GM12878 (cell line): ENCODE results near the gene HSPA12B. TPM values are rescaled to one million over a fixed set of nuclear protein-coding genes. Genes with fewer than 3 reads are reported as not detected.

Experiments used
- ATAC-seq: fragments of 200-7000 bp; cut with Tn5 transposase; 3 replicates; pipeline ENCODE4 v1.9.1; 2020; ENCODE audit warnings: mild to moderate bottlenecking, moderate library complexity
- BruUV-seq: library from RNA; stranded (reverse); fragments of 400-500 nt; replicated peaks from 2 replicates; lab custom pipeline; 2021; lab: Mats Ljungman, UMichigan
- CTCF ChIA-PET: fragments of 300-600 bp; sonication (Branson Sonifier 250); formaldehyde crosslinking; extraction: SDS; loops from one replicate; lab custom pipeline; 2021; ENCODE audit warnings: inconsistent platforms; lab: Yijun Ruan, JAX
- POLR2A ChIA-PET: fragments of 350-600 bp; formaldehyde crosslinking; extraction: SDS; loops from one replicate; lab custom pipeline; 2021; ENCODE audit warnings: inconsistent platforms; lab: Charles Lee
- RAD21 ChIA-PET: fragments of 300-600 bp; sonication (Branson Sonifier 250); formaldehyde crosslinking; loops from one replicate; lab custom pipeline; 2023; ENCODE audit warnings: antibody characterized with exemption; ENCODE audit not compliant: unreplicated experiment; lab: Charles Lee
- SMC1A ChIA-PET: fragments of 300-600 bp; sonication (Branson Sonifier 250); formaldehyde crosslinking; loops from one replicate; lab custom pipeline; 2023; ENCODE audit not compliant: unreplicated experiment, uncharacterized antibody; lab: Charles Lee
- DNase-seq: peaks from one replicate; pipeline ENCODE4 v3.0.0-alpha.2; 2011; ENCODE audit warnings: low read depth, low spot score
- FAIRE-seq: peaks from 3 replicates; lab custom pipeline; 2011; peaks lifted over from hg19 to GRCh38; lab: Jason Lieb, UNC
- H2AFZ ChIP-seq: 2 replicates; pipeline ENCODE4 v1.6.0; 2011; ENCODE audit warnings: low read depth, low read length, control low read depth; ENCODE audit not compliant: control insufficient read depth
- H3K27ac ChIP-seq: 2 replicates; pipeline ENCODE4 v1.5.1; 2011; ENCODE audit warnings: control low read depth; ENCODE audit not compliant: control insufficient read depth, insufficient read depth
- H3K27me3 ChIP-seq, 2 experiments: replicated peaks in 1 of 2; 2 replicates each; pipeline versions ENCODE4 v1.6.0 to v1.6.1; 2011; ENCODE audit warnings: low read length in 1 of 2; ENCODE audit not compliant: control insufficient read depth in 2 of 2, insufficient read depth in 2 of 2
- H3K36me3 ChIP-seq, 2 experiments: 2 replicates each; pipeline ENCODE4 v1.5.1; 2011; ENCODE audit warnings: low read length in 1 of 2; ENCODE audit not compliant: control insufficient read depth in 2 of 2, insufficient read depth in 2 of 2
- H3K4me1 ChIP-seq: 2 replicates; pipeline ENCODE4 v1.6.1; 2011; ENCODE audit warnings: mild to moderate bottlenecking, low read length, moderate library complexity, mixed read lengths; ENCODE audit not compliant: control insufficient read depth, insufficient read depth
- H3K4me2 ChIP-seq: 2 replicates; pipeline ENCODE4 v1.6.0; 2011; ENCODE audit warnings: control low read depth; ENCODE audit not compliant: control insufficient read depth, insufficient read depth
- H3K4me3 ChIP-seq: fragments of 200-600 bp; sonication (generic); 2 replicates; pipeline ENCODE4 v1.5.1; 2016
- H3K79me2 ChIP-seq: 2 replicates; pipeline ENCODE4 v1.6.0; 2011; ENCODE audit warnings: low read length; ENCODE audit not compliant: control insufficient read depth, insufficient read depth
- H3K9ac ChIP-seq: 2 replicates; pipeline ENCODE4 v1.8.0; 2011; ENCODE audit warnings: low read length, control low read depth, mixed read lengths; ENCODE audit not compliant: control insufficient read depth, insufficient read depth
- H3K9me3 ChIP-seq: replicated peaks from 3 replicates; pipeline ENCODE4 v1.5.1; 2011; ENCODE audit warnings: mild to moderate bottlenecking, low read length; ENCODE audit not compliant: control insufficient read depth, insufficient read depth
- H4K20me1 ChIP-seq: 2 replicates; pipeline ENCODE4 v1.6.0; 2011; ENCODE audit not compliant: control insufficient read depth, insufficient read depth
- CHD2 ChIP-seq: IDR thresholded peaks from 2 replicates; pipeline ENCODE4 v1.6.1; 2011; ENCODE audit warnings: low read depth, low read length, improper control_type of control experiment, borderline replicate concordance
- ESRRA ChIP-seq: IDR thresholded peaks from 2 replicates; pipeline ENCODE4 v1.6.1; 2012; ENCODE audit warnings: mild to moderate bottlenecking, low read length, improper control_type of control experiment
- PML ChIP-seq: IDR thresholded peaks from 2 replicates; pipeline ENCODE4 v1.6.1; 2012; ENCODE audit warnings: low read length, inconsistent platforms
- POU2F2 ChIP-seq: IDR thresholded peaks from 3 replicates; pipeline ENCODE4 v1.6.1; 2011; ENCODE audit warnings: low read depth, mild to moderate bottlenecking, low read length, borderline replicate concordance
- RFX5 ChIP-seq: IDR thresholded peaks from 2 replicates; pipeline ENCODE4 v1.6.1; 2011; ENCODE audit warnings: low read depth, low read length, improper control_type of control experiment
- SUPT20H ChIP-seq: IDR thresholded peaks from 2 replicates; pipeline ENCODE4 v1.6.1; 2011; ENCODE audit warnings: low read depth, mild to moderate bottlenecking, low read length, moderate library complexity, borderline replicate concordance; ENCODE audit not compliant: control insufficient read depth
- TARDBP ChIP-seq: IDR thresholded peaks from 2 replicates; pipeline ENCODE4 v1.6.1; 2016; ENCODE audit warnings: borderline replicate concordance
- WGBS: methylation state at CpG from one replicate; pipeline ENCODE4 v1.1.6; 2016; ENCODE audit warnings: low lambda C conversion rate; ENCODE audit not compliant: insufficient replicate concordance, insufficient coverage; ENCODE audit errors: missing lambda C conversion rate; 5-methylcytosine and 5-hydroxymethylcytosine counted together
- in situ Hi-C: fragments of 300-500 bp; cut with MboI; formaldehyde crosslinking; loops from 9 replicates; pipeline ENCODE4 v1.14.3; 2018; ENCODE audit warnings: mixed read lengths
- intact Hi-C: fragments of 100-400 bp; cut with micrococcal nuclease; formaldehyde crosslinking; loops from one replicate; pipeline ENCODE4 v1.14.2; 2022; ENCODE audit not compliant: unreplicated experiment
- polyA plus RNA-seq, 11 experiments: library from polyadenylated mRNA; depleted of rRNA in 4 of 11; unstranded in 6 of 11; stranded (reverse) in 5 of 11; fragments of >200 nt; fragmentation: Nextera tagmentation in 4 of 11; fragmentation: Illumina TruSeq in 1 of 11; extraction: Ambion mirVana in 4 of 11; extraction: Trizol in 1 of 11; gene quantifications; 1 replicate in 1 of 11; 2 replicates in 10 of 11; pipeline versions ENCODE4 v1.2.1 to v1.2.3, GENCODE V29; 2011 to 2016; ENCODE audit warnings: inconsistent platforms in 2 of 11, missing spikeins in 2 of 11, low read depth in 1 of 11
- total RNA-seq, 4 experiments: library from RNA; depleted of rRNA in 3 of 4; stranded (reverse); fragments of >200 nt in 3 of 4; fragmentation: Illumina TruSeq in 1 of 4; extraction: Trizol in 1 of 4; gene quantifications; 2 replicates each; pipeline versions ENCODE4 v1.2.1 to v1.2.3, GENCODE V29; 2013 to 2021
- TF ChIP-seq, protein P1 (sequence below): fragments of 450-650 bp; IDR thresholded peaks from 2 replicates; pipeline ENCODE4 v1.6.1; 2016; ENCODE audit warnings: mild to moderate bottlenecking, moderate library complexity, borderline replicate concordance
- TF ChIP-seq, protein P2 (sequence below): IDR thresholded peaks from 2 replicates; pipeline ENCODE4 v1.6.1; 2012; ENCODE audit warnings: low read length, inconsistent platforms
- TF ChIP-seq, protein P3 (sequence below): fragments of 450-650 bp; IDR thresholded peaks from 2 replicates; pipeline ENCODE4 v1.6.1; 2017; ENCODE audit warnings: mild to moderate bottlenecking, moderate library complexity

The HSPA12B gene
- total and polyA plus RNA-seq, 10 of the 15 experiments (the other 5 are each of a cell fraction or from before 2014, with no cell fraction given): 0.08 TPM; not detected in 9

DNA sequence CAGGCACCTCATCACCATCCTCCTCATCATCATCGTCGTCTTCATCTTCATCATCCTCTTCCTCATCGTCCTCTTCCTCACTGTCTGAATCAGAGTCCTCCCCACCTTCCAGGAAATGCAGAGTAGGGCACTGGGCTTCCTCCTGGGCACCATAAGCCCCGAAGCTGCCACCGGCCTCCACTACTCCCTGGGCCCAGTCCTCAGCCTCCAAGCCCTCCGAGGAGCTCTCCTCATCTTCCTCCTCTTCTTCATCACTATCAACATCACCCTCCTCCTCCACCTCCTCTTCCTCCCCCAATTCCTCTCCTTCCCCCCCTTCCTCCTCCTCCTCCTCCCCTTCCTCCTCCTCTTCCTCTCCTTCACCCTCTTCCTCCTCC, 52.4 kb downstream of the HSPA12B start:
- H3K4me1 ChIP-seq: peaks cover 17% of the 10 kb centered on the region
- FAIRE-seq (no peak), DNase-seq (no peak), ATAC-seq (no peak)
- no peak overlapping the region for H3K4me3 ChIP-seq
- H2AFZ ChIP-seq: no peak overlapping the region
- POLR2A ChIA-PET: no interaction called here
- H3K4me2 ChIP-seq: peak overlapping the region; percentile 72
- CTCF ChIA-PET: interaction anchor here (0.5 kb wide), 1 partner anchor 18 kb away, joined by 3 read pairs; no protein-coding TSS in a partner anchor
- H3K27ac ChIP-seq: no peak overlapping the region
- SMC1A ChIA-PET: no interaction called here
- no peak for TF ChIP-seq RFX5
- TF ChIP-seq CHD2: no peak
- TF ChIP-seq, protein P1, sequence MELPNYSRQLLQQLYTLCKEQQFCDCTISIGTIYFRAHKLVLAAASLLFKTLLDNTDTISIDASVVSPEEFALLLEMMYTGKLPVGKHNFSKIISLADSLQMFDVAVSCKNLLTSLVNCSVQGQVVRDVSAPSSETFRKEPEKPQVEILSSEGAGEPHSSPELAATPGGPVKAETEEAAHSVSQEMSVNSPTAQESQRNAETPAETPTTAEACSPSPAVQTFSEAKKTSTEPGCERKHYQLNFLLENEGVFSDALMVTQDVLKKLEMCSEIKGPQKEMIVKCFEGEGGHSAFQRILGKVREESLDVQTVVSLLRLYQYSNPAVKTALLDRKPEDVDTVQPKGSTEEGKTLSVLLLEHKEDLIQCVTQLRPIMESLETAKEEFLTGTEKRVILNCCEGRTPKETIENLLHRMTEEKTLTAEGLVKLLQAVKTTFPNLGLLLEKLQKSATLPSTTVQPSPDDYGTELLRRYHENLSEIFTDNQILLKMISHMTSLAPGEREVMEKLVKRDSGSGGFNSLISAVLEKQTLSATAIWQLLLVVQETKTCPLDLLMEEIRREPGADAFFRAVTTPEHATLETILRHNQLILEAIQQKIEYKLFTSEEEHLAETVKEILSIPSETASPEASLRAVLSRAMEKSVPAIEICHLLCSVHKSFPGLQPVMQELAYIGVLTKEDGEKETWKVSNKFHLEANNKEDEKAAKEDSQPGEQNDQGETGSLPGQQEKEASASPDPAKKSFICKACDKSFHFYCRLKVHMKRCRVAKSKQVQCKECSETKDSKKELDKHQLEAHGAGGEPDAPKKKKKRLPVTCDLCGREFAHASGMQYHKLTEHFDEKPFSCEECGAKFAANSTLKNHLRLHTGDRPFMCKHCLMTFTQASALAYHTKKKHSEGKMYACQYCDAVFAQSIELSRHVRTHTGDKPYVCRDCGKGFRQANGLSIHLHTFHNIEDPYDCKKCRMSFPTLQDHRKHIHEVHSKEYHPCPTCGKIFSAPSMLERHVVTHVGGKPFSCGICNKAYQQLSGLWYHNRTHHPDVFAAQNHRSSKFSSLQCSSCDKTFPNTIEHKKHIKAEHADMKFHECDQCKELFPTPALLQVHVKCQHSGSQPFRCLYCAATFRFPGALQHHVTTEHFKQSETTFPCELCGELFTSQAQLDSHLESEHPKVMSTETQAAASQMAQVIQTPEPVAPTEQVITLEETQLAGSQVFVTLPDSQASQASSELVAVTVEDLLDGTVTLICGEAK: no peak
- TF ChIP-seq SUPT20H: no peak
- TF ChIP-seq POU2F2: no peak
- TF ChIP-seq, protein P2, sequence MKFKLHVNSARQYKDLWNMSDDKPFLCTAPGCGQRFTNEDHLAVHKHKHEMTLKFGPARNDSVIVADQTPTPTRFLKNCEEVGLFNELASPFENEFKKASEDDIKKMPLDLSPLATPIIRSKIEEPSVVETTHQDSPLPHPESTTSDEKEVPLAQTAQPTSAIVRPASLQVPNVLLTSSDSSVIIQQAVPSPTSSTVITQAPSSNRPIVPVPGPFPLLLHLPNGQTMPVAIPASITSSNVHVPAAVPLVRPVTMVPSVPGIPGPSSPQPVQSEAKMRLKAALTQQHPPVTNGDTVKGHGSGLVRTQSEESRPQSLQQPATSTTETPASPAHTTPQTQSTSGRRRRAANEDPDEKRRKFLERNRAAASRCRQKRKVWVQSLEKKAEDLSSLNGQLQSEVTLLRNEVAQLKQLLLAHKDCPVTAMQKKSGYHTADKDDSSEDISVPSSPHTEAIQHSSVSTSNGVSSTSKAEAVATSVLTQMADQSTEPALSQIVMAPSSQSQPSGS: no peak
- TF ChIP-seq, protein P3, sequence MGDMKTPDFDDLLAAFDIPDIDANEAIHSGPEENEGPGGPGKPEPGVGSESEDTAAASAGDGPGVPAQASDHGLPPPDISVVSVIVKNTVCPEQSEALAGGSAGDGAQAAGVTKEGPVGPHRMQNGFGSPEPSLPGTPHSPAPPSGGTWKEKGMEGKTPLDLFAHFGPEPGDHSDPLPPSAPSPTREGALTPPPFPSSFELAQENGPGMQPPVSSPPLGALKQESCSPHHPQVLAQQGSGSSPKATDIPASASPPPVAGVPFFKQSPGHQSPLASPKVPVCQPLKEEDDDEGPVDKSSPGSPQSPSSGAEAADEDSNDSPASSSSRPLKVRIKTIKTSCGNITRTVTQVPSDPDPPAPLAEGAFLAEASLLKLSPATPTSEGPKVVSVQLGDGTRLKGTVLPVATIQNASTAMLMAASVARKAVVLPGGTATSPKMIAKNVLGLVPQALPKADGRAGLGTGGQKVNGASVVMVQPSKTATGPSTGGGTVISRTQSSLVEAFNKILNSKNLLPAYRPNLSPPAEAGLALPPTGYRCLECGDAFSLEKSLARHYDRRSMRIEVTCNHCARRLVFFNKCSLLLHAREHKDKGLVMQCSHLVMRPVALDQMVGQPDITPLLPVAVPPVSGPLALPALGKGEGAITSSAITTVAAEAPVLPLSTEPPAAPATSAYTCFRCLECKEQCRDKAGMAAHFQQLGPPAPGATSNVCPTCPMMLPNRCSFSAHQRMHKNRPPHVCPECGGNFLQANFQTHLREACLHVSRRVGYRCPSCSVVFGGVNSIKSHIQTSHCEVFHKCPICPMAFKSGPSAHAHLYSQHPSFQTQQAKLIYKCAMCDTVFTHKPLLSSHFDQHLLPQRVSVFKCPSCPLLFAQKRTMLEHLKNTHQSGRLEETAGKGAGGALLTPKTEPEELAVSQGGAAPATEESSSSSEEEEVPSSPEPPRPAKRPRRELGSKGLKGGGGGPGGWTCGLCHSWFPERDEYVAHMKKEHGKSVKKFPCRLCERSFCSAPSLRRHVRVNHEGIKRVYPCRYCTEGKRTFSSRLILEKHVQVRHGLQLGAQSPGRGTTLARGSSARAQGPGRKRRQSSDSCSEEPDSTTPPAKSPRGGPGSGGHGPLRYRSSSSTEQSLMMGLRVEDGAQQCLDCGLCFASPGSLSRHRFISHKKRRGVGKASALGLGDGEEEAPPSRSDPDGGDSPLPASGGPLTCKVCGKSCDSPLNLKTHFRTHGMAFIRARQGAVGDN: no peak
- TF ChIP-seq ESRRA: no peak
- no peak for TF ChIP-seq PML
- no peak for TF ChIP-seq TARDBP
- WGBS: 85% methylated on average over 6 of the region's 6 CpGs
- BruUV-seq: no TSS peak
- H4K20me1 ChIP-seq: no peaks in the 10 kb centered on the region
- H3K9ac ChIP-seq: no peak overlapping the region
- no peaks in the 10 kb centered on the region for H3K27me3 ChIP-seq
- H3K9me3 ChIP-seq: no peaks in the 10 kb centered on the region
- intact Hi-C loops: loop anchor here (5.0 to 10.0 kb wide), 3 partner anchors 68 to 297 kb away; partner anchors contain the start of gene RNF24
- peaks cover 14% of the 10 kb centered on the region for H3K79me2 ChIP-seq
- in situ Hi-C loops: loop anchor here (5.0 kb wide), 1 partner anchor 302 kb away; no protein-coding TSS in a partner anchor
- no peaks in the 10 kb centered on the region for H3K36me3 ChIP-seq
- RAD21 ChIA-PET: interaction anchor here (3.2 kb wide), 1 partner anchor 36 kb away, joined by 26 read pairs; the partner anchor contains the start of gene AP5S1
